Measurements from ENCODE around the gene DIAPH3.

- no peak for TF ChIP-seq CTCF (IDR thresholded peaks at IDR 0.05 in 8 of 11, conservative IDR thresholded peaks at IDR 0.05 in 3 of 11)
- no peak for TF ChIP-seq POLR2A (IDR thresholded peaks at IDR 0.05)
Observed at GRCh38 chr13:60032851-60033250, 130.9 kb downstream of the DIAPH3 start.

Data from spleen (tissue), 7 donors.